ENCODE results near the gene FIGNL2.

Gene FIGNL2

DNA sequence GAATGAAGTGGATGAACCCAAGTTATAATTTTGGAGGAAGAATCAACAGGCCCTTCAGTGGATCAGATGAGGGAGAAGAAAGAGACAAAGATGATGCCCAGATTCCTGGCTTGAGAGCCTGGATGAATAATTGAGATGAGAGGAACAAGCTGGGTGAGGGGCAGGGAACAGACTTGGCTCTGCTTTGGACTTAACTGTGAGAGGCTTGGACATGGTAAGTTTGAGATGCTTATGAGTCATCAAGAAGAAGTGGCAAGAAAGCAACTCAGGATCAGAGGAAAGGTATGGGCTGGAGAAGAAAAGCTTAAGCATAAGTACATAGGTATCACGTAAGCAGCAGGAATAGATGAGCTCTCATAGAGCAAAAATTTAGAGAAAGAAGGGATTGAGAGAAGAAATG lies 55.3 kb downstream of the FIGNL2 start:
- no peaks in the 10 kb centered on the region for H3K36me3 ChIP-seq (ENCODE audit: control insufficient read depth, insufficient read depth, low read length)
- no peaks in the 10 kb centered on the region for H3K9me3 ChIP-seq (ENCODE audit: control insufficient read depth, low read length)
- TF ChIP-seq, protein P1, sequence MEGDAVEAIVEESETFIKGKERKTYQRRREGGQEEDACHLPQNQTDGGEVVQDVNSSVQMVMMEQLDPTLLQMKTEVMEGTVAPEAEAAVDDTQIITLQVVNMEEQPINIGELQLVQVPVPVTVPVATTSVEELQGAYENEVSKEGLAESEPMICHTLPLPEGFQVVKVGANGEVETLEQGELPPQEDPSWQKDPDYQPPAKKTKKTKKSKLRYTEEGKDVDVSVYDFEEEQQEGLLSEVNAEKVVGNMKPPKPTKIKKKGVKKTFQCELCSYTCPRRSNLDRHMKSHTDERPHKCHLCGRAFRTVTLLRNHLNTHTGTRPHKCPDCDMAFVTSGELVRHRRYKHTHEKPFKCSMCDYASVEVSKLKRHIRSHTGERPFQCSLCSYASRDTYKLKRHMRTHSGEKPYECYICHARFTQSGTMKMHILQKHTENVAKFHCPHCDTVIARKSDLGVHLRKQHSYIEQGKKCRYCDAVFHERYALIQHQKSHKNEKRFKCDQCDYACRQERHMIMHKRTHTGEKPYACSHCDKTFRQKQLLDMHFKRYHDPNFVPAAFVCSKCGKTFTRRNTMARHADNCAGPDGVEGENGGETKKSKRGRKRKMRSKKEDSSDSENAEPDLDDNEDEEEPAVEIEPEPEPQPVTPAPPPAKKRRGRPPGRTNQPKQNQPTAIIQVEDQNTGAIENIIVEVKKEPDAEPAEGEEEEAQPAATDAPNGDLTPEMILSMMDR (IDR thresholded peaks at IDR 0.05) = no peak
- H3K4me1 ChIP-seq = no peaks in the 10 kb centered on the region
- H3K27ac ChIP-seq = no peak overlapping the region
- H3K79me2 ChIP-seq = no peaks in the 10 kb centered on the region
- no peak overlapping the region for H3K4me3 ChIP-seq (ENCODE audit: low read depth, low read length)
- H3K4me2 ChIP-seq (ENCODE audit: low read length) = no peak overlapping the region
- H3K9ac ChIP-seq = no peak overlapping the region
- H3K27me3 ChIP-seq (ENCODE audit: control insufficient read depth, insufficient read depth, low read length) = no peaks in the 10 kb centered on the region
- H2AFZ ChIP-seq = no peak overlapping the region

DNA sequence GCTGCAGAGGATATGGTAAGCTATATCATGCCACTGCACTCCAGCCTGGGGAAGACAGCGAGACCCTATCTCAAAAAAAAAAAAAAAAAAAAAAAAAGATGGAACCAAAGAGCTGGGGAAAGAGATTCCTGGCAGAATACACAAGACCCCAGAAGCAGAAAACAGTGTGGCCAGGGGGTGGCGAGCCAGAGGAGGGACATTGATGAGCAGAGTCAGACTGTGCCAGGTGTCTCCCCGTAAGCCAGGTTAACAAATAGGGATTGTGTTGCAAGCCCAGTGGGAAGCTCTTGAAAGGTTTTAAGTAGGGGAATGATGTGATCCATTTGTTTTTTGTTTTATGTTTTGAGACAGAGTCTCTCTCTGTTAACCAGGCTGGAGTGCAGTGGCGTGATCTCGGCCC lies 56.1 kb downstream of the FIGNL2 start:
- H3K4me1 ChIP-seq = no peaks in the 10 kb centered on the region

DNA sequence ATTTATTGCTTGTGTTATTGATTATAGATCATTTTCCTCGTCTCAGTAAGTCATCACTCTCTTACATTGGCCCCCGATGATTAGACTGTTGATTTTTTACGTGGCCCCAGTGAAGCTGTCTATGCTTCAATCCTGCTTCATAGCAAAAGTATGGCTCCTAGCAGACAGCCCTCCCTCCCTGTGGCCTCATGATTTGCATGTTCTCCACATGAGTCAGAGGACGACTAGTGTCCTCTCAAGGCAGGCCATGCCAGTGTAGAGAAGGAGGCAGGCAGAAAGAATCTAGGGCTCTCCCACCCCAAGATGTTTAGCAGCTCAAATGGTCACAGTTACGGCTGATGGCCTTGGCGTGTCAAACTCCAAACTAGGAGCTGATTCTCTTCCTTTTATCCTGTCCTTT lies 59.6 kb downstream of the FIGNL2 start:
- TF ChIP-seq, protein P1 (IDR thresholded peaks at IDR 0.05) = no peak
- Histone ChIP-seq H3K36me3 (ENCODE audit: control insufficient read depth, insufficient read depth, low read length) (no peaks in the 10 kb centered on the region), H3K4me2 (ENCODE audit: low read length) (no peak overlapping the region), H3K27me3 (ENCODE audit: control insufficient read depth, insufficient read depth, low read length) (no peaks in the 10 kb centered on the region), H3K9me3 (ENCODE audit: control insufficient read depth, low read length) (no peaks in the 10 kb centered on the region), H3K27ac (no peak overlapping the region), H2AFZ (no peak overlapping the region), H3K79me2 (no peaks in the 10 kb centered on the region), H3K4me3 (ENCODE audit: low read depth, low read length) (no peak overlapping the region), H3K4me1 (no peaks in the 10 kb centered on the region), H3K9ac (no peak overlapping the region)

More for the DNA sequence above, 56.1 kb downstream of the FIGNL2 start:
- no peaks in the 10 kb centered on the region for H3K9me3 ChIP-seq (ENCODE audit: control insufficient read depth, low read length)
- H2AFZ ChIP-seq = no peak overlapping the region
- no peak overlapping the region for H3K4me2 ChIP-seq (ENCODE audit: low read length)
- H3K9ac ChIP-seq = no peak overlapping the region
- no peaks in the 10 kb centered on the region for H3K27me3 ChIP-seq (ENCODE audit: control insufficient read depth, insufficient read depth, low read length)
- no peaks in the 10 kb centered on the region for H3K36me3 ChIP-seq (ENCODE audit: control insufficient read depth, insufficient read depth, low read length)
- no peaks in the 10 kb centered on the region for H3K79me2 ChIP-seq
- no peak overlapping the region for H3K27ac ChIP-seq
- H3K4me3 ChIP-seq (ENCODE audit: low read depth, low read length) = no peak overlapping the region
- TF ChIP-seq, protein P1 (IDR thresholded peaks at IDR 0.05) = no peak

DNA sequence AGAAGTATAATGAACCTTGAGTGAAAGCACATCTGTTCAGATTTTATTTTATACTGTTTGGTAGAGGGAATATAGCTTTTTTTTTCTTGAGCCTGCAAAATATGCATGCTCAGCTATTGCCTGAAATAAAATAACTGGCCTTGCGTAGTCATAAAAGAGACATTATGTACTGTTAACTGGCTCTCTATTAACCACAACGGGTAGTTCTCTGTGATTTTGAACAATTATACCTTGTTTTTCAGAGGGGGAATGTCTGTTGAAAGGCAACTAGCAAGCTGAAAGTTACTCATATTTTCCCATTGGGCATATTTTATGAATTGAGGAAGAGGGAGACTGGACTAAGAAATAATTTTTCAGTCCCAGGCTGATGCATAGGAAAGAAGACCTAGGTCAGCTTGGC lies 62.6 kb downstream of the FIGNL2 start:
- no peaks in the 10 kb centered on the region for H3K9me3 ChIP-seq (ENCODE audit: control insufficient read depth, low read length)
- H3K27me3 ChIP-seq (ENCODE audit: control insufficient read depth, insufficient read depth, low read length) = no peaks in the 10 kb centered on the region
- H3K4me2 ChIP-seq (ENCODE audit: low read length) = no peak overlapping the region
- H3K4me1 ChIP-seq = no peaks in the 10 kb centered on the region
- TF ChIP-seq, protein P1 (IDR thresholded peaks at IDR 0.05) = no peak
- H3K9ac ChIP-seq = no peak overlapping the region
- no peaks in the 10 kb centered on the region for H3K36me3 ChIP-seq (ENCODE audit: control insufficient read depth, insufficient read depth, low read length)
- H3K79me2 ChIP-seq = no peaks in the 10 kb centered on the region
- H3K27ac ChIP-seq = no peak overlapping the region
- no peak overlapping the region for H2AFZ ChIP-seq
- no peak overlapping the region for H3K4me3 ChIP-seq (ENCODE audit: low read depth, low read length)

DNA sequence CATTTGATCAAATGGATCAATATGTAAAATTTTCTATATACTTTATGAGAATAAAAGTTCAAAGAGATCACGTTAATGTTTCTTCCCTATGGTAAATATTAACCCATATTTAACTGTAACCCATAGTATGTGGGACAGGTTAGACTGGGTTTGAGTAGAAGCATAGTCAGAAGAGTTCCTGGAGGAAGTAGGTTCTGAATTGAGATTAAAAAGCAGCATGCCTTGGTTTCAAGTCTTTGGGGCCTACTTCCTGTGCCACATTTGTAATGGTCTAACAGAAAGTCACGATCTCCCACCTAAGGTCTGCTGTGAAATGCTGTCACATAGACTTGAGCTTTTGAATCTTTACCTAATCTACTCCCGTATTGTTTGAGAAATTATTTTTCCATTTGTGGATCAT lies 63.8 kb downstream of the FIGNL2 start:
- Histone ChIP-seq H3K27ac (no peak overlapping the region), H3K36me3 (ENCODE audit: control insufficient read depth, insufficient read depth, low read length) (no peaks in the 10 kb centered on the region), H3K27me3 (ENCODE audit: control insufficient read depth, insufficient read depth, low read length) (no peaks in the 10 kb centered on the region), H3K9me3 (ENCODE audit: control insufficient read depth, low read length) (no peaks in the 10 kb centered on the region), H3K4me2 (ENCODE audit: low read length) (no peak overlapping the region), H3K79me2 (no peaks in the 10 kb centered on the region), H3K4me3 (ENCODE audit: low read depth, low read length) (no peak overlapping the region), H3K9ac (no peak overlapping the region), H3K4me1 (no peaks in the 10 kb centered on the region), H2AFZ (no peak overlapping the region)
- TF ChIP-seq, protein P1 (IDR thresholded peaks at IDR 0.05) = no peak

Measured in parathyroid adenoma (tissue), 2 donors.